Activated T-cell treated with anti-CD3 and anti-CD28 coated beads for 1 hour (primary cell): ENCODE data around the gene TMEM117.
"Not testable (repeated sequence)": the region's sequence is repeated elsewhere in the genome, so short reads cannot be mapped to it uniquely, and the experiment has no call there.

ENCODE experiments used
- DNase-seq: peaks from one replicate; pipeline ENCODE4 v3.0.0-alpha.2; 2020; ENCODE audit warnings: low read depth

Gene TMEM117

DNA sequence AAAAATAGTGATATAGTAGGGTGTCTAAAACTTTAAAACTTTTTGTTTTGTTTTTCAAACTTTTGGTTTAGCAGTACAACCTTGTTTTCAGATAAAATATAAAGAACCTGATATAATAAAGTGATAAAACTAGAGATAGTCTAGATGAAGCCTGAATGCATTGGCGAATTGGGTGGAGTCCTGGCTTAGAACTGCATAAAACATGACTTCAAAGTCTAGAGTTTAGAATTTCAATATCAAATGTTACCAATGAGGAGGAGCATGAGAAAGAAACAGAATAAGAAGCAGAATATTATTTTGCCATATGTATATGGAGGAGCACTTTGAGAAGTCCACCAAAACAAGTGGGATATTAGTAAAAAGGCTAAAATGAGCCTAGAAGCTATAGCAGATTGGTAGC lies 263.6 kb downstream of the TMEM117 start:
- DNase-seq, result no peak

DNA sequence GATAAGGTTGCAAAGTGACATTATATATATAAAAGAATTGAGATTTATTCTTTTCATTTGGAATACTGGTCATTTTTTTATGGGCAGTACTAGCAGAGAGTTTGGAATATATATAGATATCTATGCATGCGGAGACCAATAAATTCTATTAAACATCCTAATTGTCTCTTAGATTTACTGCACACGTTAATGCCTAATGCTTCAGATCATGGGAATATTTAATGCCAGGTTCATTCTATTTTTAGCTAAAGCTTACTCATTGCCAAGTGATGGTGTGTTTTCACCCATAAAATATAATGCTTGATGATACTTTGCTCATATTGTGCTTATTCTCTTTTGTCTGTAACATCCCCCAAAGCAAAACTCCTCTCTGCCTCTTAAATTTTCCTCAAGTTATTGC lies 264.4 kb downstream of the TMEM117 start:
- no peak for DNase-seq

DNA sequence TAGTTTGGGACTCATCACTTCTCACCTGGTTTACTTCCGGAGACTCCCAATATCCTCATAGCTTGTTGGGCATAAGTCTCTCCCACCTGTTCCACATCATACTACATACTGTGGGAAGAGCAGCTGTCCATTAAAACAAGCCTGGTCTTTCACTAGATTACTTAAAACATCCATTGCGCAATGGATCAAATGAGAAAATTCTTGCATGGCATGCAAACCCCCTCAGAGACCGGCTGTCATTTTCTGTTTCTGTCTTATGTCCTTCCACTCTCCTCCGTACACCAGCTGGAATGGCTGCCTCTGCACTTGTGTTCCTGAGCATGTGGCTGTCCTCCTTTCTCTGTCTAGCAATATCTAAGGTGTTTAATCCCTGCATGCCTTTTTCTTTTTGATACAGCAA lies 265.6 kb downstream of the TMEM117 start:
- DNase-seq, result no peak

DNA sequence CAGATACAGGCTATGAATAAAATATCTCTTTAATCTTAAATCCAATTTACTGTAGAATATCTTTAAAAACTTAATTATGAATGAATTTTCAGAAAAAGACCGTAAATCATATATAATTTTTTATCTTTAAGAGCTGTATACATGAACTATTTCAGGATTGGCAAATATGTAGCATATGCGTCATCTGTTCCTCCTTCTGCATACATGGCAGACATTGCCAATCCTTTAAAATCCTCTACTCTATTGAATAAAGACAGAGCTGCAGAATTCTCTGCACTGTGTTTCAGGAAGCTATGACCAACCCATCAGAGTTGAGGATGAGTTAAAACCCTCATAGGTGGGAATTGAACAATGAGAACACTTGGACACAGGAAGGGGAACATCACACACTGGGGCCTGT lies 279.0 kb downstream of the TMEM117 start:
- no peak for DNase-seq

DNA sequence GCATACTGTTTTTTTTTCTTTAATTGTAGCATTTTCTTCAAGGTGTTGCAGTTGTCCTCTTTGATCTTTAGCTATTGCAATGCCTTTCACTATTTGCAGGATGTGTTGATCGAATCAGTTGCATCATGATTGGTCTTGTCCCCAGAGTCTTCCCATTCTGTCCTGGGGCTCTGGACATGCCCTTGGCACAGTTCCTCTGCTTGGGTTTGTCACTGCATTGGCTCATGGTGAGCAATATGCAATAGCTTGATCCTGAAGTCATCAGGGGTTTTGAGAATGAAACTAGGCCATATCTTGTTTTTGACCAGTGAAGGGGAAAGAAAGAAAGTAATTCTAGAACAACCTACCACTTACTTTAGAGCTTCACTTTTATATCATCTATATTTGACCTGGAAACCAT lies 281.5 kb downstream of the TMEM117 start:
- no peak for DNase-seq

DNA sequence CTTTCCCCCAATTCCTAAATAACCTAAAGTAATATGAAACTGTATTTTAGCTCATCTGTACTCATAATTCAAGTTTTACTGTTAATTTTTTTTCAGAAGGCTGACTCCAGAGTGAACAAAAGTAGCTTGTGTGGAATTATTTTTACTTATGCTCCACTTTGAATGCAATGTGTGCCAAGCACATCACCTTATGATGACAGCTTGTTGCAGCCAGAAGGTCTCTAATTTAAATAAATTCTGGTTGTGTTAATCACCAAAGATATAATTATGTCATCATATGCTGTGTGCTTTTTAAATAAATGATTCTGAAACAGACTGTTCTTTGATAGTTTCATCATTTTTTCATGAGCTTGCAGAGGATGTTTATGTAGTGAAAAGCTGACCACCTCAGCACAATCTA lies 283.1 kb downstream of the TMEM117 start:
- no peak for DNase-seq

DNA sequence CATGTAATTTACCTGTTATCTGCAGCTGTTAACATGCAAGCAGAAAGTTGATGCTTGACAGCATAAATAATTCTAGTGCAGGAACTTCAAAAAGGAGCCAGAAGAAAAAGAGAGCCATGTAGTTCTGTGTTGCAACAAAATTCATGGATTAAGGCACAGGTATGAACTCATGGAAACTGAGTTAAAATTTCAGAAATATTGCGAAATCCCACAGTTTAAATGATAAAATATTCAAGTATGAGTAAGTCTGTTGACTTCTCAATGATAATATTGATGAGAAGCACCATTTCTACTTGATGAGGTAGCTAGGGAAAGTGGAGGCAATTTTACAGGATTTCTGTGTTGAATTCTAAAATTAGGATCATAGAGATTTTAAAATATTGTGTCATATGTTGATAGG lies 290.9 kb downstream of the TMEM117 start:
- no peak for DNase-seq

DNA sequence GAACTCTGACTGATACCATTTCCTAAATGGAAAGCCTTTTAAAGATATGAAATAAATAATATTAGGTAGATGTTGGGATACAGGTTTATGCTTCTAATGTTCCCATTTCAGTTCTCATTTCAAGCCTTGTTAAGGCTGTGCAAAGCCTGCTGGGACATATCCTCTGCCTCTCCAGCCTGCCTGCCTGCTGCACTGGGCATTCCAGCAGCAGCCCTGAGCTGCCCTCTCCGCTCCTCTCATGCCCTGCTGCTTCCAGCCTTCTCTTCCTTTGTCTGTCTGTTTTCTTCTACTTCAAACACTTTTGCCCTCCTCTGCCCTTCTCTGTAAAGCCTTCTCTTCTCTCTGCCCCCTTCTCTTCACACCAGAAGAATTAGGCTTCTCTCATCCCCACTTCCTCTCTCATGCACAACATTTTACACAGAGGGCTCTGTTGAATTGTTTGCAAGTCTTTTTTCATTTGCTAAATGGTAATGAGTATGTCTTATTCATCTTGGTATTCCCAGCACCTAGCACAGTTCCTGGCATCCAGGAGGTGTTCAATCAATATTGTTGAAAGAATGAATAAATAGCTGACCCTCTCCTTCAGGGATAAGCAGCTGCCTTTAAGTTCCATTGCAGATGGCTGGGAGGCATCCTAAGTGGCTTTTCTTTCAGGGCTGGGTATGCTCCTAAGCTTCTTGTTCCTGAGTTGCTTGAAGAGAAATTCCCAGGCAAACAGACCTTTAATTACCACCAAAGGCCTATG lies 292.3 kb downstream of the TMEM117 start:
- no peak for DNase-seq

DNA sequence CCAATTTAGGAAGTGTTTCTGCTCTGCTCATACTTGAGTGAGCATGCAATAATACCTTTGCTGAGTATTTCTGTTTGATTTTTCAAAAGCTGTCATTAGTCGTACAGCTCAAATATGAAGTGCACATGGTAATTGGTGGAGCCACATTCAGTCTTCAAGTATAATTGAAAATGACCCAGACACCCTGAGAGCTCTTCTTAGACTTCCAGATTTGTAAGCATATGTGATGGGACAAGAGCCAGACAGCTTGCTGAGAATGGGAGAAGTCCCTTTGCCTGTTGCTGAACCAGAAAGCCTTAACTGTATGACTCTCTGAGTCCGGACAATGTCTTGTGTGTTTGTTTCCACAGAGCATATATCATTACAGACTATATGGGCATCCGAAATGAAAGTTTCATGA lies 307.3 kb downstream of the TMEM117 start:
- no peak for DNase-seq

DNA sequence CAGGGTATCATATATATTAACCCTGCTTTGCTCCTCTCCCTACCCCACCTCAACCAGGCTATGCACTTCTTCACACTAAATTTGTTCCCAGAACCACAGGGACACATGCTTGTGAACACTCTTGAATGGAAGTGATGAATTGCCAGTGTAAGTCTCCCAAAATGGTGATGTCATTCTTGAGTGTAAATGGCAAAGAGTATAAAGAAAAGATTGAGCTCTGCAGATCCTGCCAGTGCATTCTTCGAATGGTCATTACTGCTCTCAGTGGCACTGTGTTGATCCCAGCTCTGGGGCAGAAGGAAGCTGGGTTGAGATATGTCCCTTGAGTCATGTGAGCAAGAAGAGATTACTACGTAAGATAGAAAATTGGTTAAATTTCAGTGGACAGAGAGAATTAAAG lies 313.1 kb downstream of the TMEM117 start:
- no peak for DNase-seq

DNA sequence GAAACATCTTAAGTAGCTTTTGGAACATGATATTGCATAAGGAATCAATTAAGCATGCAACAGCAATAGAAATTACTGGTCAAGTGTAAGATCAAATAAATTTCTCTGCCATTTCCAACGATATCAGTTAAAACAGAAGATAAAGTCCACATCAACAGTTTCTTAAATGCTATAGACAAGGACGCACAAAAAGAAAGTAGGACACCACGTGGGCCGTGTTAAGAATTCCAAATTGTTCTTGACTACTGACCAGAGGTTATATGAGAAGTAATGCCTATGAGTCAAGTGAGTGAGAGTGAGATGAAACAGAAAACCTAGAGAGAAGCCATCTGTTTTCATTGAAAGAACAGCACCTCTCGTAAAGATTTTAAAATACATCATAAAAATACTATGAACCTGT lies 318.2 kb downstream of the TMEM117 start:
- no peak for DNase-seq

DNA sequence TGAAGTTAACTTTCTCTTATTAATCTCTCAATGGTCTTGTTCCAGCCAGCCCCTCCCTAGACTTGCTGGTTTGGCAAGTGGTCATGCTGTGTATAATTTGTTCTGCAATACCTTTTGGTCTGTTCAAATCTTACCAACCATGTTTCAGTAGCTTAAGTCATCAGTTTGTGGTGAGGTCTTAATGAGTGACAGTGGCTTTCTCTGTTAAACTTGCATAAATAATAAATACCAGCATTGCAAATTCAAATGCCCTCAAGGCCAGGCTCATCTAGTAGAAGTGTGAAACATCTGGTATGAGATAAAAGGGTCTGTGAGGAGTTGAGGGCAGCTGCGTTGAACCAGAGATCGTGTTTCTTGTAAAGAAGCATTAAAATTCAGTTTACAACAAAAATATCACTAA lies 319.5 kb downstream of the TMEM117 start:
- no peak for DNase-seq

DNA sequence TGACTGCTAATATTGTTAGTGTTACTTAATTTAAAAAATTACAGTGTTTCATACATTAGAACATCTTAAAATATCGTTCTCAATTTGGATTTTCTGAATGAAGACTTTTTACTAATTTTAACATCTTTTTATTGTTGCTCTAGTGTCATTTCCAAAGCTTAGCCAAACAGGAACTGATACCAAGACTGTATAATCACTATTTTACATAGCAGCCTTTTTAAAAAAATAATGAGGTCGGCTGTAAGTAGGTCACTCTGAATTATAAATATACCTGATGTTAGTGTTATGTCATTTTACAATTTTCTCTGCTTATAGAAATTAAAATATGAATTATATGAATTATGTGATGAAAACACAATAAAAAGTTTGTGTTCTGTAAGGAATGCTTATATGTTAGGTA lies 321.5 kb downstream of the TMEM117 start:
- no peak for DNase-seq

DNA sequence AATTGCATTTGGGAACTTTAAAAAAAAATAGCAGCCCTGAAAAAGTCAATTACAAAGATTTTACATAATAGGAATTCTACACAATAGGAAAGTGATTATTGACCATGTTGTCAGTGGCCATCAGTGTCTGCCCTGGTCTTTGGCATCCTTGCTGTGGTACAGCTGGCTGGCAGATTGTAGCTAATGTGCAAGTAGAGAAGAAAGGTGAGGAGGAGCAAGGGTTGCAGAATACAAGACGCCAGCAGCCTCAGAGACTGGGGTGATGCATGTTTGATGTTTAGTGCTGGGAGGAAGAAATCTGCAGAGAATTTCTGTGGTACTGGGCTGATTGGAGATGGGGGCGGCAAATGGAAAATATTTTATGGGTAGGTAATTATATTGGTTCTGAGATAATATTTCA lies 322.9 kb downstream of the TMEM117 start:
- DNase-seq, result no peak

DNA sequence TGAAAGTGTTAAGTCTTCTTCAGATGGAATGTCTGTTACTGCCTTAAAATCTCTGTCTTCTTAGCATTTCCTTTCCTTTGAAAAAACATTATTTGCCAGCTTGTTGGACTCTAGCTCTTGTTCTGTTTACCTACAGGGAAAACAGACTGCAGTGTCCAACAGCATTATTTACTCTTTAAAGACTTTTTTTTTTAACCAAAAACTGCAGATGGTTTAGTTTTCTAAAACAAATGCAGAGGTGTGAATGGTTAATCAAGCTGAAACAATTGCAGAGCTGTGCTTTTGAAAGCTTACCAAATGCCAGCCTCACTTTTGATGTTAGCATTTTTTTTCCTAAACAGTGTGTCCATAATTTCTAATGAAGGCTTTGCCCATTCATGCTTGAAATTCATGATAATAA lies 323.3 kb downstream of the TMEM117 start:
- DNase-seq, result no peak

DNA sequence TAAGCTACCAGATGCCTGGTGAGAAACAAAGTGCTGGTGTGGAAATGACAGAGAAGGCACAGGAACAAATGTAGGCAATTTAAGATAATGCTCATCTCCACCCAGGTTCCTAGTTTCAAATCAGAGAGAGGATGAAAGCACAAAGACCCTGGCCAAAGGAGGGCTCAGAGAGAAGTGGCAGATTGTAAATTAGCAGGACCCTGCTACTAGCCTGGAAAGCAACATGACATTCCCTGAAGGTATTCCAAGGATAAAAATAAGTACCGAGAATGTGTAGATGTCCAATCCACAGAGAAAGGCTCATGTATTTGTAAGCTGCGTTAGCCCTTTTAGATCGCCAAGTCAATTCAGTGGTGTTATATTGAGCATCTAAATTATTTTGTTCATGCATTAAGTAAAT lies 324.0 kb downstream of the TMEM117 start:
- DNase-seq, result no peak

DNA sequence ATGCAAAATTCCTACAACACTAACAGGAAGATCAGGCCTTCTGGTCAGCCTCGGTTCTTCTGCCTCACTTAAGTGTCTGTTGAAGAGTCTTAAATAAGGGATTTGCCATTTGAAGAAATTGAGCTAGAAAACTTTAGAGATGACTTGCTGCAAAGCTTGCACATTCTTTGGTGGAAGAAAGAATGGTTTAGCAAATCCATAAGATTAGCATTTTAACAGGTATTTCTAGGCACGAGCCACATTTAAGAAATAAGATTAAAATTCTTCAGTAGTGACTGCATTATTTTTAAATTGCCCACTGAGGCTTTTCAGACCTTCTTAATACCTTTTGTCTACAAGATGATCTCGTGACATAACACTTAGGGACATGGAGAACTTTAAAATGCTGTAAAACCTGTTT lies 327.1 kb downstream of the TMEM117 start:
- DNase-seq, result no peak

DNA sequence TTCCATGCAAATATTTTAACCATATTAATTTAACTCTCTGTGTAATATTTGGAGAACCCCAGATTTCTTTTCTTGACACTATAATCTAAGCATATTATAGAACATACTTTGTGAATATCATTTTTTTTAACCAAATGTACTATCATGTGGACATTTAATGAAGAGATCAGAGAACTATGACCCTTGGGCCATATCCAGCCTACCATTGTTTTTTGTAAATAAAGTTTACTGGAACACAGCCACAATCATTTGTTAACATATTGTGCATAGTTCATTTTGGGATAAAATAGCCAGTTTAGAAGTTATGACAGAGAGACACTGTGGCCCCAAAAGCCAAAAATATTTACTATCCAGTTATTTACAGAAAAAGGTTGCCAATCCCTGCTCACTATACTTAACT lies 338.2 kb downstream of the TMEM117 start:
- no peak for DNase-seq

DNA sequence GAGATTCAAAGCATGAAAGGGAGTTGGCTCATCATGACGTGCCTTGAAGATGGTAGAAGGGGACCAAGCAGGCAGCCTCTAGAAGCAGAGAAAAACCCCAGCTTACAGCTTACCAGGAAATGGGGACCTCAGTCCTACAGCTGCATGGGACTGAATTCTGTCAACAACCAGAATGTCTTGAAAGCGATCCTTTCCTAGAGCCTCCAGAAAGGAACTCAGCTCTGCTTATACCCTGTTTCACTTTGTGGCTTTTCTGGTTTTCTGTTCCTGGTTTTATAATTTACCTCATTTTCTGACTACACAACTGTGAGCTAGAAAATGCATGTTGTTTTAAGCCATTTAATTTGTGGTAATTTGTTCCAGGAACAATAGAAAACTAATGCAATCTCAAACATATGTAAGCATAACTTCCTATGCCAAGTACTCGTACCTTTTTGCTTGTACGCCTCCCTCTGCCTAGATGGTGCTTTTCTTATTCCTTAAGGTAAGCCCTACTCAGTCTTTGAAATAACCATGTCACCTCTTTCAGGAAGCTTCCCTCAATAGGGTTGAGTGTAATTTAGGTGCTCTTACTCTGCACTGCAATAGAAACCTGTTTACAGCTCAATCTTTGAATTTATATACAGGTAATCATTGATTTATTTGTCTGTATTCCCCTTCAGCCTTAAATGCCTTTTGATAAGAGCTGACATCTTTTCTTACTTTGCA lies 348.8 kb downstream of the TMEM117 start:
- DNase-seq, result no peak

DNA sequence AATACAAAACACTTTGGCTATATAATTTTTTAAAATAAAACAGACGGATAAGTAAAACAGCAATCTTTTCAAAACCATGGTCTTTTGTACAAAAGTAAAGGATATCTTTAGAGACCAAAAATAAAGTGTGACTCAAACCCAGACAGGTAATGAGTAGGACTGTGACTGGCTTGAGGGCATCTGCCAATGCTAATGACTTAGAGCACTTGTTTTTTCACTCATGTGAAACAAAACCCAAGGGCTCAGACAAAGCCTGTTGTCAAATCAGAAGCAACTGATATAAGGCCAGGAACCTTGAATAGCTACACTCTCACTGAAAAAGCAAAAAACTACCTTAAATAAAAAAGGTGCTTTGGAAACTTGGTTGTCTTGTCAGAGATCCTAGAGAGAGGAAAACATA lies 357.4 kb downstream of the TMEM117 start:
- DNase-seq, result no peak

DNA sequence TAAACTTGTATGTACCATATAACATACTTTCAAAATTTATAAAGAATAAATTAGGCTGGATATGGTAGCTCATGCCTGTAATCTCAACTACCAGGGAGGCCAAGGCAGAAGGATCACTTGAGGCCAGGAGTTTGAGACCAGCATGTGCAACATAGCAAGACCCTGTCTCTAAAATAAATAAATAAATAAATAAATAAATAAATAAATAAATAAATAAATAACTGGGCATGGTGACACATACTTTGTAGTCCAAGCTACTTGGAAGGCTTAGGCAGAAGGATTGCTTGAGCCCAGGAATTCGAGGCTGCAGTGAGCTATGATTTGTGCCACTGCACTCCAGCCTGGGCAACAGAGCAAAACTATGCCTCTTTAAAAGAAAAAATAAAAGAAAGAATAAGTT lies 359.8 kb downstream of the TMEM117 start:
- DNase-seq, result not testable (repeated sequence)

DNA sequence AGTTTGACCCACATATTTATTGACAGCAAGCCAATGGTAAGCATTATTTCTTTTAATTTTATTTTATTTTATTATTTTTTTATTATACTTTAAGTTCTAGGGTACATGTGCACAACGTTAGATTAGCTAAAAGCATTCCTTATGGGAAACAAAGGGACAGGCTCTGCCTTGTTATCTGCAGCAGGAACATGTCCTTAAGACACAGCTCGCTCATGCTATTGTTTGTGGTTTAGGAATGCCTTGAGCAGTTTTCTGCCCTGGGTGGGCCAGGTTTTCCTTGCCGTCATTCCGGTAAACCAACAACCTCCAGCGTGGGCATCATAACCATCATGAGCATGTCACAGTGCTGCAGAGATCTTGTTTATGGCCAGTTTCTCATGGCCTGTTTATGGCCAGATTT lies 370.2 kb downstream of the TMEM117 start:
- no peak for DNase-seq

DNA sequence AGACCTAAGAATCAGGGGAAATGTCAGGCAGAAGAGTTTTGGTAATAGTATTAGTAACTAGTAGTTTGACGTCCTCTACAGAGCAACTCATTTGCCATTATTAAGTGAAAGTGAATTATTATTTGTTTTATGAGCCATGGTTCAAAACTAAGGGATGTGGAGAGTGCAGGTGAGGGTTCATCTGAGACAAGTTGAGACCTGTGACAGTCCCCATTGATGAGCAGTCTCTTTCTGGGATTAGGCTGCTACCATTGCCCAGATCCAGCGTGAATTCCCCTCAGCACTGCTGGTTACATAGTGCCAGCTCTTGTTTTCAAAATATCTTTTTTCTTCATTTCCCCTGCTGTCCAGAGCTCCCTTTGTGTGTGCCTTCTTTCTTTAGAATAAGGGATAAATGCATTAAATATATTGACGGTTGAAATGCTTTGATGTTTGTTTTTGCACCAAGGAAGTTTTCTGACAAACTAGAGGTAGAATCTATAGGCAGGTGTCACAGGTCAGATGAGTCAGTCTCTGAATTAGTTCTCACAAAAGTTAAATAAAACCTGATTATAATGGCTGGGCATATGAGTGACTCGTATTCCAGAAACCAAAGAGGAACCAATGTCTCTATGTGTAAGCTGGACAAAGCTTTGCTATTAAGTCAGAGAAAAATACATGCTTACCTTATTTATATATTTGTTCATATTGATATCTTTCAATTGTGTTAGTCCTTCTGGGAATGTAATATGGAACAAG lies 381.4 kb downstream of the TMEM117 start:
- DNase-seq, result no peak
